HG03196 (cell line): ENCODE measurements around the gene TMEM187.

ENCODE experiments used
- ATAC-seq: cut with Tn5 transposase; IDR thresholded peaks from one replicate; pipeline ENCODE4 v1.9.1; 2021; ENCODE audit not compliant: unreplicated experiment

The TMEM187 gene

GRCh38 chrX:153953892-153954557, 18.5 kb upstream of the TMEM187 start:
- ATAC-seq: no peak

- no peak for ATAC-seq
These were observed 17.9 kb upstream of the TMEM187 start for GRCh38 chrX:153954558-153955227.

GRCh38 chrX:153955228-153955732, 17.3 kb upstream of the TMEM187 start:
- ATAC-seq: no peak

GRCh38 chrX:153956044-153956907, 16.3 kb upstream of the TMEM187 start:
- ATAC-seq: no peak

- no peak for ATAC-seq
These were observed 15.3 kb upstream of the TMEM187 start for GRCh38 chrX:153957224-153957623.

GRCh38 chrX:153958605-153959004, 13.9 kb upstream of the TMEM187 start:
- ATAC-seq: no peak

- ATAC-seq: no peak
These were observed 12.9 kb upstream of the TMEM187 start for GRCh38 chrX:153959649-153960048.

- no peak for ATAC-seq
These were observed 12.5 kb upstream of the TMEM187 start for GRCh38 chrX:153960077-153960476.

- no peak for ATAC-seq
These were observed 11.8 kb upstream of the TMEM187 start for GRCh38 chrX:153960786-153961185.

- ATAC-seq: no peak
These were observed 11.3 kb upstream of the TMEM187 start for GRCh38 chrX:153961292-153961691.

GRCh38 chrX:153963546-153963945, 9.0 kb upstream of the TMEM187 start:
- ATAC-seq: no peak

GRCh38 chrX:153964105-153964504, 8.4 kb upstream of the TMEM187 start:
- no peak for ATAC-seq

GRCh38 chrX:153965406-153965805, 7.1 kb upstream of the TMEM187 start:
- ATAC-seq: no peak

- ATAC-seq: no peak
These were observed 6.3 kb upstream of the TMEM187 start for GRCh38 chrX:153966283-153966688.

GRCh38 chrX:153966841-153967535, 5.6 kb upstream of the TMEM187 start:
- ATAC-seq: no peak

GRCh38 chrX:153967536-153968224, 4.9 kb upstream of the TMEM187 start:
- ATAC-seq: no peak

GRCh38 chrX:153968255-153968654, 4.3 kb upstream of the TMEM187 start:
- ATAC-seq: no peak

- no peak for ATAC-seq
These were observed 3.8 kb upstream of the TMEM187 start for GRCh38 chrX:153968754-153969124.

- no peak for ATAC-seq
These were observed 3.2 kb upstream of the TMEM187 start for GRCh38 chrX:153969125-153969903.

- ATAC-seq: no peak
These were observed 2.6 kb upstream of the TMEM187 start for GRCh38 chrX:153969904-153970356.
